CD4-positive, alpha-beta T cell (primary cell): ENCODE measurements around the gene TOX4. TPM values are rescaled to one million over a fixed set of nuclear protein-coding genes. Genes with fewer than 3 reads are reported as not detected.

Experiments
- ATAC-seq: fragments of 200-7000 bp; cut with Tn5 transposase; one replicate; pipeline ENCODE4 v1.10.0; 2022; ENCODE audit warnings: mild to moderate bottlenecking; ENCODE audit not compliant: poor library complexity
- CTCF ChIA-PET: fragments of 350-600 bp; sonication (Branson Sonifier 250); formaldehyde crosslinking; loops from one replicate; lab custom pipeline; 2021; ENCODE audit warnings: antibody characterized with exemption, inconsistent platforms; lab: Charles Lee
- POLR2A ChIA-PET: fragments of 350-600 bp; sonication (Branson Sonifier 250); formaldehyde crosslinking; loops from one replicate; lab custom pipeline; 2021; ENCODE audit warnings: antibody characterized with exemption, inconsistent platforms; lab: Charles Lee
- DNase-seq, 14 experiments: peaks; one replicate each; pipeline ENCODE4 v3.0.0-alpha.2; 2013 to 2020; ENCODE audit warnings: mixed read lengths in 2 of 14
- H3K27ac ChIP-seq, 2 donors: one replicate each; pipeline versions ENCODE4 v1.5.1 to v1.7.0; 2013; ENCODE audit warnings: low read length in 2 of 2, low read depth in 1 of 2, mild to moderate bottlenecking in 1 of 2
- H3K27me3 ChIP-seq, 2 experiments: 1 replicate in 1 of 2; 2 replicates in 1 of 2; pipeline versions ENCODE4 v1.6.1 to v1.7.0; 2013; ENCODE audit warnings: low read length in 2 of 2, control low read depth in 1 of 2, mild to moderate bottlenecking in 1 of 2, moderate library complexity in 1 of 2; ENCODE audit not compliant: insufficient read depth in 2 of 2, control insufficient read depth in 1 of 2
- H3K36me3 ChIP-seq: one replicate; pipeline ENCODE4 v1.6.1; 2013; ENCODE audit warnings: low read length, control low read depth; ENCODE audit not compliant: insufficient read depth
- H3K4me1 ChIP-seq: one replicate; pipeline ENCODE4 v1.6.1; 2013; ENCODE audit warnings: low read length, control low read depth; ENCODE audit not compliant: insufficient read depth
- H3K4me3 ChIP-seq: one replicate; pipeline ENCODE4 v1.5.1; 2013; ENCODE audit warnings: mild to moderate bottlenecking, low read length, moderate library complexity
- H3K9me3 ChIP-seq, 2 experiments: 1 replicate in 1 of 2; 2 replicates in 1 of 2; pipeline versions ENCODE4 v1.6.1 to v1.7.0; 2013; ENCODE audit warnings: low read length in 2 of 2, mild to moderate bottlenecking in 2 of 2, control low read depth in 1 of 2, moderate library complexity in 1 of 2; ENCODE audit not compliant: control insufficient read depth in 1 of 2, insufficient read depth in 1 of 2
- H3K27ac Mint-ChIP-seq: one replicate; pipeline ENCODE4 v1.8.0; 2020; ENCODE audit warnings: mixed read lengths
- H3K27me3 Mint-ChIP-seq: one replicate; pipeline ENCODE4 v1.8.0; 2021; ENCODE audit warnings: mixed read lengths
- H3K36me3 Mint-ChIP-seq: one replicate; pipeline ENCODE4 v1.8.0; 2021; ENCODE audit warnings: low read depth, mixed read lengths
- H3K4me1 Mint-ChIP-seq: one replicate; pipeline ENCODE4 v1.8.0; 2021; ENCODE audit warnings: low read depth, mixed read lengths
- H3K4me3 Mint-ChIP-seq: one replicate; pipeline ENCODE4 v1.8.0; 2020; ENCODE audit warnings: mild to moderate bottlenecking, mixed read lengths
- H3K9me3 Mint-ChIP-seq: one replicate; pipeline ENCODE4 v1.8.0; 2020; ENCODE audit warnings: mixed read lengths
- intact Hi-C, 2 experiments: fragments of 100-400 bp; cut with DNase I in 1 of 2; cut with micrococcal nuclease in 1 of 2; formaldehyde crosslinking; loops; one replicate each; pipeline versions ENCODE4 v1.15.1 to v1.9.0; 2023 to 2025; cut with DNase I, micrococcal nuclease
- total RNA-seq, 174 experiments: library from RNA in 2 of 174; stranded (reverse) in 2 of 174; gene quantifications; one replicate each; pipeline ENCODE4 v1.2.3 and lab custom pipeline; 2021 to 2026
- TF ChIP-seq, protein P1 (sequence below): fragments of 200-600 bp; IDR thresholded peaks from one replicate; pipeline ENCODE4 v1.8.0; 2022; ENCODE audit warnings: antibody characterized with exemption, mild to moderate bottlenecking

Gene TOX4
- total RNA-seq, 2 experiments from 2014 or later, result 70.9 to 77.4 TPM

DNA sequence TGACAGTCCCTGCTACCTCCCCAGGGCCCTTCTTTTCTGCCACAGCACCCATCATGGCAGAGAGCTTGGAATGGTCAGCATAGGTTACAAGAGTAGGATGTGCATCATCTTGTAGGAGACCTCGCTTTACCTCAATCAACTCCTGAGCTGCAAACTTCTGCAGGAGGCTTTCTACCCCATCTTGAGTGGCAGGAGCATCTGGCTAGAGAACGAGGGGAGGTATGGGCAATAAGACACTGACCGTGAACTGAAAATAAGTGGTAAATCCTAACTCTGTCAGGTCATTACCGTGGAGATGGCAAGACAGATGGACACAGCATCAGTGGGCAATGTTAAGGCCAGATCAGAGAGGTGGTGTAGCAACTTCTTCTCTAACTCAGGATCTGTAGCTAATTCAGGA is 26.4 kb downstream of the TOX4 start:
- TF ChIP-seq, protein P1, sequence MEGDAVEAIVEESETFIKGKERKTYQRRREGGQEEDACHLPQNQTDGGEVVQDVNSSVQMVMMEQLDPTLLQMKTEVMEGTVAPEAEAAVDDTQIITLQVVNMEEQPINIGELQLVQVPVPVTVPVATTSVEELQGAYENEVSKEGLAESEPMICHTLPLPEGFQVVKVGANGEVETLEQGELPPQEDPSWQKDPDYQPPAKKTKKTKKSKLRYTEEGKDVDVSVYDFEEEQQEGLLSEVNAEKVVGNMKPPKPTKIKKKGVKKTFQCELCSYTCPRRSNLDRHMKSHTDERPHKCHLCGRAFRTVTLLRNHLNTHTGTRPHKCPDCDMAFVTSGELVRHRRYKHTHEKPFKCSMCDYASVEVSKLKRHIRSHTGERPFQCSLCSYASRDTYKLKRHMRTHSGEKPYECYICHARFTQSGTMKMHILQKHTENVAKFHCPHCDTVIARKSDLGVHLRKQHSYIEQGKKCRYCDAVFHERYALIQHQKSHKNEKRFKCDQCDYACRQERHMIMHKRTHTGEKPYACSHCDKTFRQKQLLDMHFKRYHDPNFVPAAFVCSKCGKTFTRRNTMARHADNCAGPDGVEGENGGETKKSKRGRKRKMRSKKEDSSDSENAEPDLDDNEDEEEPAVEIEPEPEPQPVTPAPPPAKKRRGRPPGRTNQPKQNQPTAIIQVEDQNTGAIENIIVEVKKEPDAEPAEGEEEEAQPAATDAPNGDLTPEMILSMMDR, result no peak
- Mint-ChIP-seq H3K27me3 (no peaks in the 10 kb centered on the region), H3K4me3 (no peak overlapping the region), H3K27ac (peak overlapping the region; percentile 36), H3K9me3 (no peaks in the 10 kb centered on the region), H3K36me3 (peaks cover 77% of the 10 kb centered on the region), H3K4me1 (peaks cover 52% of the 10 kb centered on the region)
- POLR2A ChIA-PET, result interaction anchor here (0.6 to 1.0 kb wide), 2 partner anchors 26 to 1039 kb away, joined by 3 read pairs; partner anchors contain the start of genes RAB2B and TOX4
- no peaks in the 10 kb centered on the region for H3K27me3 ChIP-seq
- peaks cover 58% of the 10 kb centered on the region for H3K36me3 ChIP-seq
- CTCF ChIA-PET, result no interaction called here
- no peaks in the 10 kb centered on the region for H3K9me3 ChIP-seq
- no peak overlapping the region for H3K27ac ChIP-seq
- intact Hi-C loops, result no loop called here
- DNase-seq, result no peak
- no peak for ATAC-seq
- peaks cover 18% of the 10 kb centered on the region for H3K4me1 ChIP-seq
- no peak overlapping the region for H3K4me3 ChIP-seq

DNA sequence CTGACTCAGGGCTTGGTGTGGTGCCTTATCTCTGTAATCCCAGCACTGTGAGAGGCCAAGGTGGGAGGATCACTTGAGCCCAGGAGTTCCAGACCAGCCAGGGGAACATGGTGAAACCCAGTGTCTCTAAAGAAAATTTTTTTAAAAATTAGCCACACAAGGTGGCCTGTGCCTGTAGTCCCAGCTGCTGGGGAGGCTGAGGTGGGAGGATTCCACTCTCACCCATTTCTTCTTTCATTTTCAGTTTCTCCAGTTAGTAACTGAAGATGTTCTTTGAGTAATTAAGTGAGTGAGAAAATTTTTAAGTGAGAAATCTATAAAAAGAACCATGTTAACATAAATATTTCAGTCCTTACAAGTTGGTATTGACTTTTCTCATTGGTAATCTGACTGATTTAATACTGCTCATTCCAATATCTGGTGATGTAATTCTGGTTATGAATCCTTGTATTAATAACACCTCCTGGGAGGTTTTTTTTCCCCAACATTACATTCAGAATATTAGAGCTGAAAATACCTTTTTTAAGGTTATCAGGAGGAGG is 28.1 kb downstream of the TOX4 start:
- Histone ChIP-seq H3K27me3 (no peaks in the 10 kb centered on the region), H3K4me1 (peaks cover 22% of the 10 kb centered on the region), H3K4me3 (no peak overlapping the region), H3K27ac (no peak overlapping the region), H3K9me3 (no peaks in the 10 kb centered on the region), H3K36me3 (peaks cover 41% of the 10 kb centered on the region)
- intact Hi-C loops, result no loop called here
- ChIA-PET POLR2A (no interaction called here), CTCF (no interaction called here)
- DNase-seq, result peak in 3 of 14 experiments; percentile 26 to 48 (median 34)
- no peaks in the 10 kb centered on the region for H3K27me3 Mint-ChIP-seq
- peaks cover 51% of the 10 kb centered on the region for H3K4me1 Mint-ChIP-seq
- TF ChIP-seq, protein P1, result no peak
- peaks cover 65% of the 10 kb centered on the region for H3K36me3 Mint-ChIP-seq
- no peak for ATAC-seq
- no peak overlapping the region for H3K4me3 Mint-ChIP-seq
- no peaks in the 10 kb centered on the region for H3K9me3 Mint-ChIP-seq
- peak overlapping the region; percentile 36 for H3K27ac Mint-ChIP-seq

DNA sequence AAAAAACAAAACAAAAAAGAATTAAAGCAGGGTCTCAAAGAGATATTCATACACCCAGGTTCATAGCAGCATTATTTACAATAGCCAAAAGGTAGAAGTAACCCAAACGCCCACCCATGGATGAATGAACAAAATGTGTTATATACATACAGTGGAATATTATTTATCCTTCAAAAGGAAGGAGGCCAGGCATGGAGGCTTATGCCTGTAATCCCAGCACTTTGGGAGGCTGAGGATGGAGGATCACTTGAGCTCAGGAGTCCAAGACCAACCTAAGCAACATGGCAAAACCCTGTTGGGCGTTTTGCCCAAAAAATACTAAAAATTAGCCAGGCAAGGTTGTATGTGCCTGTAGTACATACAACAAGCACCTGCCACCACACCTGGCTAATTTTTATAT is 29.6 kb downstream of the TOX4 start:
- H3K27ac ChIP-seq, result no peak overlapping the region
- H3K9me3 ChIP-seq, result no peaks in the 10 kb centered on the region
- intact Hi-C loops, result no loop called here
- H3K4me1 Mint-ChIP-seq, result peaks cover 51% of the 10 kb centered on the region
- H3K27me3 Mint-ChIP-seq, result no peaks in the 10 kb centered on the region
- H3K36me3 ChIP-seq, result peaks cover 28% of the 10 kb centered on the region
- no peak for DNase-seq
- H3K27ac Mint-ChIP-seq, result peak overlapping the region; percentile 27
- H3K4me1 ChIP-seq, result peaks cover 29% of the 10 kb centered on the region
- H3K9me3 Mint-ChIP-seq, result peaks cover 2% of the 10 kb centered on the region
- ChIA-PET CTCF (no interaction called here), POLR2A (no interaction called here)
- H3K4me3 ChIP-seq, result no peak overlapping the region
- H3K4me3 Mint-ChIP-seq, result no peak overlapping the region
- peaks cover 64% of the 10 kb centered on the region for H3K36me3 Mint-ChIP-seq
- TF ChIP-seq, protein P1, result no peak
- no peaks in the 10 kb centered on the region for H3K27me3 ChIP-seq
- no peak for ATAC-seq
